SHP77 (cell line): ENCODE data around the gene JPH2.
"Not testable (repeated sequence)": the region's sequence is repeated elsewhere in the genome, so short reads cannot be mapped to it uniquely, and the experiment has no call there.

Source experiments
- DNase-seq, 2 experiments: peaks; one replicate each; lab custom pipeline; 2025; lab: John Stamatoyannopoulos, UW

The JPH2 gene

GRCh38 chr20:44187054-44187771, at the start of gene JPH2:
Gene JPH2 (minus strand): TSS chr20:44187188. CDS start chr20:44186705, 483 bp downstream.
- no peak for DNase-seq

- no peak for DNase-seq
These were observed 48.7 kb upstream of the JPH2 start for GRCh38 chr20:44235702-44236101.

GRCh38 chr20:44234566-44235317, 47.8 kb upstream of the JPH2 start:
- DNase-seq = no peak

- no peak for DNase-seq
These were observed 46.5 kb upstream of the JPH2 start for GRCh38 chr20:44233436-44234016.

GRCh38 chr20:44232469-44232856, 45.5 kb upstream of the JPH2 start:
- DNase-seq = not testable (repeated sequence)

- no peak for DNase-seq
These were observed 44.9 kb upstream of the JPH2 start for GRCh38 chr20:44231713-44232468.

- DNase-seq = no peak
These were observed 44.2 kb upstream of the JPH2 start for GRCh38 chr20:44231193-44231592.

GRCh38 chr20:44228465-44229258, 41.7 kb upstream of the JPH2 start:
- DNase-seq = no peak

GRCh38 chr20:44224637-44225036, 37.6 kb upstream of the JPH2 start:
- no peak for DNase-seq

GRCh38 chr20:44223721-44224120, 36.7 kb upstream of the JPH2 start:
- no peak for DNase-seq

GRCh38 chr20:44222633-44223368, 35.8 kb upstream of the JPH2 start:
- no peak for DNase-seq

GRCh38 chr20:44222027-44222426, 35.0 kb upstream of the JPH2 start:
- no peak for DNase-seq

- no peak for DNase-seq
These were observed 34.5 kb upstream of the JPH2 start for GRCh38 chr20:44221368-44221954.

- DNase-seq = no peak
These were observed 32.8 kb upstream of the JPH2 start for GRCh38 chr20:44219791-44220190.

- DNase-seq = no peak
These were observed 32.3 kb upstream of the JPH2 start for GRCh38 chr20:44219170-44219730.

GRCh38 chr20:44218446-44218845, 31.5 kb upstream of the JPH2 start:
- no peak for DNase-seq

GRCh38 chr20:44217342-44218092, 30.5 kb upstream of the JPH2 start:
- peak; percentile 48 to 65 for DNase-seq

- DNase-seq = peak; percentile 57 to 67
These were observed 28.1 kb upstream of the JPH2 start for GRCh38 chr20:44215125-44215524.

GRCh38 chr20:44212792-44213191, 25.8 kb upstream of the JPH2 start:
- DNase-seq = no peak
